Left lung (tissue), 10 donors: ENCODE measurements around the gene TXNDC17. TPM values are rescaled to one million over a fixed set of nuclear protein-coding genes. Genes with fewer than 3 reads are reported as not detected.

Experiments
- ATAC-seq: fragments of 200-7000 bp; cut with Tn5 transposase; one replicate; pipeline ENCODE4 v1.9.1; 2020; ENCODE audit warnings: moderate library complexity
- DNase-seq, 4 donors: peaks; one replicate each; pipeline ENCODE4 v3.0.0-alpha.2; 2013 to 2020
- H3K27ac ChIP-seq, 2 donors: fragments of 200-600 bp; sonication (generic) in 1 of 2; one replicate each; pipeline versions ENCODE4 v1.5.0 to v1.8.0; 2020 to 2021
- H3K27me3 ChIP-seq, 2 donors: fragments of 200-600 bp; sonication (generic) in 1 of 2; one replicate each; pipeline versions ENCODE4 v1.5.0 to v1.8.0; 2020 to 2021
- H3K36me3 ChIP-seq, 2 donors: fragments of 200-600 bp; sonication (generic) in 1 of 2; one replicate each; pipeline versions ENCODE4 v1.5.0 to v1.8.0; 2020 to 2021
- H3K4me1 ChIP-seq, 2 donors: fragments of 200-600 bp; one replicate each; pipeline ENCODE4 v1.8.0; 2021
- H3K4me3 ChIP-seq, 2 donors: fragments of 200-600 bp; sonication (generic) in 1 of 2; one replicate each; pipeline versions ENCODE4 v1.5.0 to v1.8.0; 2020 to 2021; ENCODE audit warnings: mild to moderate bottlenecking in 1 of 2
- H3K9me3 ChIP-seq, 2 donors: fragments of 200-600 bp; sonication (generic) in 1 of 2; one replicate each; pipeline versions ENCODE4 v1.5.0 to v1.8.0; 2020 to 2021
- intact Hi-C, 2 donors: fragments of 100-400 bp; cut with DNase I; formaldehyde crosslinking; loops; one replicate each; pipeline versions ENCODE4 v1.11.2 to v1.14.2; 2022
- polyA plus RNA-seq, 6 donors: library from polyadenylated mRNA; unstranded; fragments of 120-200 nt; gene quantifications; one replicate each; pipeline ENCODE4 v1.2.1, GENCODE V29; 2013; ENCODE audit not compliant: insufficient read length in 6 of 6
- total RNA-seq, 2 donors: library from RNA; stranded (reverse); fragmentation: NEBNext Ultra II Directional; extraction: Animal tissue kit (Norgen Biotek cat#: 25700); gene quantifications; one replicate each; pipeline ENCODE4 v1.2.1, GENCODE V29; 2021
- TF ChIP-seq, protein P1 (sequence below), 2 donors: fragments of 200-600 bp; sonication (generic) in 1 of 2; IDR thresholded peaks; one replicate each; pipeline versions ENCODE4 v1.5.0 to v1.8.0; 2021; ENCODE audit warnings: antibody characterized with exemption in 2 of 2
- donor health status: DM: no; HTN: yes; CAD: no.
- donor health status: DM: no; HTN: no; CAD: no.

TXNDC17 gene
- total and polyA plus RNA-seq, 8 donors, result 78.9 to 102 (median 91.2) TPM

DNA sequence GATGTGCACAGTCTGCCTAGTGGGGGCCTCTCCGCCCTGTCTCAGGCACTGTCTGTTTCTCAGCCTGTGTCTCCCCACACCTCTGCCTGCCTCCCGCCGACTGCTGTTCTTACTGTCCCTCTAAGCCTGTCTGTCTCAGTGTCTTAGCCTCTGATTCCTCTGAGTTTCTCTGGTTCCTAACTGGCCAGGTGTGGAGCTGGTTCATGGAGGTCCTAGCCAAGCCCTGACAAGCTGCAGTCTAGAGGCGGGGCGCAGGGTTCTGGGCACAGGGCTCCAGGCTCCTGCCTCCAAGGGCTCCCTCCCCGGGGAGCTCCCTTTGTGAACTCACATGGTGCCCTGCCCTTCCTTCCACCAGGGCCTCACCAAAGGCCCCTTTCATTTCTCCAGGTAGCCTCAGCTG, 30.1 kb downstream of the TXNDC17 start:
- H3K36me3 ChIP-seq, result no peaks in the 10 kb centered on the region
- H3K27ac ChIP-seq, result no peak overlapping the region
- no peaks in the 10 kb centered on the region for H3K9me3 ChIP-seq
- no peak overlapping the region for H3K4me3 ChIP-seq
- H3K27me3 ChIP-seq, result peaks cover 0 to 16% of the 10 kb centered on the region in 2 donors
- TF ChIP-seq, protein P1, sequence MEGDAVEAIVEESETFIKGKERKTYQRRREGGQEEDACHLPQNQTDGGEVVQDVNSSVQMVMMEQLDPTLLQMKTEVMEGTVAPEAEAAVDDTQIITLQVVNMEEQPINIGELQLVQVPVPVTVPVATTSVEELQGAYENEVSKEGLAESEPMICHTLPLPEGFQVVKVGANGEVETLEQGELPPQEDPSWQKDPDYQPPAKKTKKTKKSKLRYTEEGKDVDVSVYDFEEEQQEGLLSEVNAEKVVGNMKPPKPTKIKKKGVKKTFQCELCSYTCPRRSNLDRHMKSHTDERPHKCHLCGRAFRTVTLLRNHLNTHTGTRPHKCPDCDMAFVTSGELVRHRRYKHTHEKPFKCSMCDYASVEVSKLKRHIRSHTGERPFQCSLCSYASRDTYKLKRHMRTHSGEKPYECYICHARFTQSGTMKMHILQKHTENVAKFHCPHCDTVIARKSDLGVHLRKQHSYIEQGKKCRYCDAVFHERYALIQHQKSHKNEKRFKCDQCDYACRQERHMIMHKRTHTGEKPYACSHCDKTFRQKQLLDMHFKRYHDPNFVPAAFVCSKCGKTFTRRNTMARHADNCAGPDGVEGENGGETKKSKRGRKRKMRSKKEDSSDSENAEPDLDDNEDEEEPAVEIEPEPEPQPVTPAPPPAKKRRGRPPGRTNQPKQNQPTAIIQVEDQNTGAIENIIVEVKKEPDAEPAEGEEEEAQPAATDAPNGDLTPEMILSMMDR (IDR thresholded peaks at IDR 0.05), result no peak
- intact Hi-C loops, result no loop called here
- no peaks in the 10 kb centered on the region for H3K4me1 ChIP-seq
- ATAC-seq (no peak), DNase-seq (no peak)

DNA sequence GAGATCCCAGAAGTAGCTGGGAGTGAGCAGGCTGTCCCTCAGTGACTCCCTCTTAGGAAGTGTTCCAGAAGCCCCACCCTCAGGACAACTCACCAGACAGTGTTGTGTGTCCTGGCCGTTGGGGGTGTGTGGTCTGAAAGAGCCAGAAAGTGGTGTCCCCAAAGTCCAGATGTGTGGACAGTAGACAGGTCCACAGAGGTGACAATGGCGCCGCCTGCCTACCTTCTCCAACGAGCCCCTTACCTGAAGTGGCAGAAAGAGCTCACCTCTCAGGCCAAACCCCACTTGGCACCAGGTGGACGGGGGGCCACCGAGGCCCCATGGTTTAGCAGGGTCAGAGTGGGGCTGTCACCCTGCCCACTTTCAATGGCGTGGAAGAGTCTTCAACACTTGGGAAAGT, 30.6 kb downstream of the TXNDC17 start:
- DNase-seq (no peak), ATAC-seq (no peak)
- TF ChIP-seq, protein P1 (IDR thresholded peaks at IDR 0.05), result no peak
- intact Hi-C loops, result no loop called here
- Histone ChIP-seq H3K9me3 (no peaks in the 10 kb centered on the region), H3K4me1 (no peaks in the 10 kb centered on the region), H3K27me3 (peaks cover 0 to 20% of the 10 kb centered on the region in 2 donors), H3K36me3 (no peaks in the 10 kb centered on the region), H3K27ac (no peak overlapping the region), H3K4me3 (no peak overlapping the region)

DNA sequence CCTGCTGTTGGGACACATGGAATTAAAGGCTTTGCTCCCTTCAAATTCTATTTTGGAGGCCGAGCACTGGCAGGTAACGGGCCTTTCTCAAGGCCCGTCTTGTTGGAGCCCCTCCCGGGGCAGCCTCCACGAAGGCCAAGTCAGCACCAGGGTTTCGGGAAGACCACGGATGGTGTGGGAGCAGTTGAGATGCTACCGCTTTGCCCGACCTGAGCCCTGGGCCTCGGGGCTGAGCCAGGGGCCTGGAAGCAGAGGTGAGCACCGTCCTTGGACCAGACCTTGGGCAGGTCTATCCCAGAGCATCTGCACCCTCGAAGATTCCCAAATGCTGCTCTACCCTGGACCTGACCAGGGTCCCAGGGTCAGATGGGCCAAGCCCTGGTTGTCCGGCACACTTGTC, 33.7 kb downstream of the TXNDC17 start:
- ATAC-seq (no peak), DNase-seq (no peak)
- H3K9me3 ChIP-seq, result no peaks in the 10 kb centered on the region
- H3K4me1 ChIP-seq, result no peaks in the 10 kb centered on the region
- no peak overlapping the region for H3K27ac ChIP-seq
- TF ChIP-seq, protein P1 (IDR thresholded peaks at IDR 0.05), result no peak
- intact Hi-C loops, result no loop called here
- H3K27me3 ChIP-seq, result peaks cover 0 to 38% of the 10 kb centered on the region in 2 donors
- no peak overlapping the region for H3K4me3 ChIP-seq
- no peaks in the 10 kb centered on the region for H3K36me3 ChIP-seq

DNA sequence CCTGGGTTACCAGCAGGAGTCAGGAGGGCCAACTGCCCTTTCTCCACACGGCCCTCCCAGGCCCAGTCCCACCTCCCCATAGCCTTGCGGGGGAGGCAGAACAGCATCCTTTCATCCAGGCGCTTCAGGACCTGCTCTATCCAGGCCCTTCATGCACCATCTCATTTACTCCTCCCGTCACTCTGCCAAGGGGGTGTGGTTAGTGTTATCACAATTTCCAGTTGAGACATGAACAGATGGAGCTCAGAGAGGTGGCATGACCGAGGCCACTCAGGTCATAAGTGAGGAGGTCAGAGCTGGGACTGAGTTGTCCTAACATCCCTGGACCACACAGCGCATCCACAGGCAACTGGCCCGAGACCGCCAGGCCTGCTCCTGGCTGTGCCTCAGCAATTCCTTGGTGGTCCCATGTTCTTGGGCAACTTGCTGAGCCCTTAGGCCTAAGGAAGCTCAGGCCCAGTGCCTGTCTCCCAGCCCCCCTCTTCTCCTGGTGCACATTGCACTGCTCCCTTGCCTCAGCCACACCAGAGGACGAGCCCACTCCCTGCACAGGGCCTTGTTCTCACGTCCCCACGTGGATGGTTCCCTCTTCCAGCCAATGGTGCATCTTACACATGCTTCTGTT, 34.5 kb downstream of the TXNDC17 start:
- no peaks in the 10 kb centered on the region for H3K36me3 ChIP-seq
- no peak overlapping the region for H3K27ac ChIP-seq
- no peak for ATAC-seq
- no peaks in the 10 kb centered on the region for H3K4me1 ChIP-seq
- H3K27me3 ChIP-seq, result peaks cover 0 to 42% of the 10 kb centered on the region in 2 donors
- TF ChIP-seq, protein P1 (IDR thresholded peaks at IDR 0.05), result no peak
- DNase-seq, result no peak
- no peaks in the 10 kb centered on the region for H3K9me3 ChIP-seq
- intact Hi-C loops, result no loop called here
- no peak overlapping the region for H3K4me3 ChIP-seq

DNA sequence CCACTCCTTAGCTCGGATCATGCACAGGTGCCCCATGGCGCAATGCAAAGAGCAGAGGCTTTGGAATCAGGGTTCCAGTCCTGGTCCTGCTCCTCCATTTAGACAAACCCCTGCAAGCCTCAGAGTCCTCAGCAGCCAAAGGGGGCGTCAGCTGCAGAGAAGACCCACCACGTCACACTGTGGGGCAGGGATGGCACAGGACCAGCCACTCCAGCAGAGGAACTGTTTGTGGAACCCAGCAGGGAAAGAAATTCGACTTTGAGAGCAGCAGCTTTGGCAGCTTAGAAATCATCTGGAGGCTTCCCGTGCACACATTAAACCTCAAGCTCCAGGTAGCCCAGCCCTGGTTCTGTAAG, 35.9 kb downstream of the TXNDC17 start:
- Histone ChIP-seq H3K4me3 (no peak overlapping the region), H3K36me3 (no peaks in the 10 kb centered on the region), H3K4me1 (no peaks in the 10 kb centered on the region), H3K9me3 (no peaks in the 10 kb centered on the region), H3K27me3 (peaks cover 0 to 57% of the 10 kb centered on the region in 2 donors), H3K27ac (no peak overlapping the region)
- TF ChIP-seq, protein P1 (IDR thresholded peaks at IDR 0.05), result no peak
- no peak for ATAC-seq
- DNase-seq, result no peak
- intact Hi-C loops, result no loop called here
